ENCODE data around the gene EIF2AK2.

Gene EIF2AK2

DNA sequence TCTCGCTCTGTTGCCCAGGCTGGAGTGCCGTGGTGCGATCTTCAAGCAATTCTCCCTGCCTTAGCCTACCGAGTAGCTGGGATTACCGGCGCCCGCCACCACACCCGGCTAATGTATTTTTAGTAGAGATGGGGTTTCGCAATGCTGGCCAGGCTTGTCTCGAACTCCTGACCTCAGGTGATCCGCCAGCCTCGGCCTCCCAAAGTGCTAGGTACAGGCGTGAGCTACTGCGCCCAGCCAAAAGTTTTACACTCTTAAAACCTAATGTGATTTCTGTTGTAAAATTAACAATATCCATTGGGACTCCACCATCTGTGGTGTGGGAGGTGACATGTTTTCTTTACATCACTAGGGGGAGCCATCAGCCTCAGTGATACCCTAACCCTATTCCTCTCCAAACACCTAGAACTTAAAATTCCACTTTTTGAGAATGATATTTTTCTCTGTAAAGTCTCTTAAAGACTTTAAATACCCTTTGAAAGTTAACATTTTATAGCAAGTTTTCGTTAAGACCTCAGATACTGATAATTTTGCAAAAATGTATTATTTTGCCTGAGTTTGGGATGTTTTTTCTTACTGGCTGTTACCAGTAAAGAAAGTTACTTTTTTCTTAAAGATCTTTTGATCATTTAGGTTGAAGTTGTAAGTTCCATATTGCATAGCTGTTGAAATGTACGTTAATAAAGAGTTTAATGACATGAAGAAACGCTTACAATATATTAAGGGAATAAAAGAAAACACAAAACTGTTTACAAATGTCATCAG lies 11.6 kb upstream of the EIF2AK2 start:
- DNase-seq, result no peak

DNA sequence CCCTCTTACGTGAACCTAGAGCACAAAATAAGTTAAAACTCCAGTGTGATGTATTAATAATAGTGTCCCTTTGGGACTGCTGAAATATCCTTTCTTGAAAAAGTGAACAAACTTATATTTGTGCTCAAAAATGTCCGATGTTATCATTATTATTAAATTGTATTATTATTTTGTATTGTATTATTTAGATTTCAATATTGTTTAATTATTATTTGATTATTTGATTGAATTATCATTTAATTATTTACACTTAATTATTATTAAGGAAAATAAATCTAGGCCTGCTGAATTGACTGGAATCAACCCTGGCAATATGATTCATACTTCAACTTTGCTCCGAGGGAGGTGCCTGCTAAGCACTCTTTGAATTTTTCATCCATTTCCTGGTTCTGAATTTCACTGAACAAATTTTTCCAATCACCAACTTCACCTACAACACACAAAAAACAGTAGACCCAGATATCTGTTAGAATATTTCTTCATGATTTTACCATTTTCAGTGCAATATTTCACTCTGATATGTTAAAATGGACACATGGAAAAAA lies 10.9 kb upstream of the EIF2AK2 start:
- no peak for DNase-seq

DNA sequence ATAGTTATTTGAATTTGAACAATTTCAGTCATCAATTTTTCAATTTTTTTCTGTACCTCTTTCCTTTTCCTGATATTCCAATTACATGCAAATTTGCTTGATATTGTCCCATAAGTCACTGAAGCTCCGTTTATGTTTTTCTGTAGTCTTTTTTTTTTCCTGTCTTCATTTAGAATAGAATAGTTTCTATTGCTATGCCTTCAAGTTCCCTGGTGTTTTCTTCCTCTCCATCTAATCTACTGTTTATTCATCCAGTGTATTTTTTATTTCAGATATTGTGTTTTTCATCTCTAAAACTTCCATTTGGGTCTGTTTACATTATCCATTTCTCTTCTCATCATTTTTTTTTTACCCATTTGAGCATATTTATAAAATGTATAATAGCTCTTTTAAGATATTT lies 8.0 kb upstream of the EIF2AK2 start:
- DNase-seq, result no peak

DNA sequence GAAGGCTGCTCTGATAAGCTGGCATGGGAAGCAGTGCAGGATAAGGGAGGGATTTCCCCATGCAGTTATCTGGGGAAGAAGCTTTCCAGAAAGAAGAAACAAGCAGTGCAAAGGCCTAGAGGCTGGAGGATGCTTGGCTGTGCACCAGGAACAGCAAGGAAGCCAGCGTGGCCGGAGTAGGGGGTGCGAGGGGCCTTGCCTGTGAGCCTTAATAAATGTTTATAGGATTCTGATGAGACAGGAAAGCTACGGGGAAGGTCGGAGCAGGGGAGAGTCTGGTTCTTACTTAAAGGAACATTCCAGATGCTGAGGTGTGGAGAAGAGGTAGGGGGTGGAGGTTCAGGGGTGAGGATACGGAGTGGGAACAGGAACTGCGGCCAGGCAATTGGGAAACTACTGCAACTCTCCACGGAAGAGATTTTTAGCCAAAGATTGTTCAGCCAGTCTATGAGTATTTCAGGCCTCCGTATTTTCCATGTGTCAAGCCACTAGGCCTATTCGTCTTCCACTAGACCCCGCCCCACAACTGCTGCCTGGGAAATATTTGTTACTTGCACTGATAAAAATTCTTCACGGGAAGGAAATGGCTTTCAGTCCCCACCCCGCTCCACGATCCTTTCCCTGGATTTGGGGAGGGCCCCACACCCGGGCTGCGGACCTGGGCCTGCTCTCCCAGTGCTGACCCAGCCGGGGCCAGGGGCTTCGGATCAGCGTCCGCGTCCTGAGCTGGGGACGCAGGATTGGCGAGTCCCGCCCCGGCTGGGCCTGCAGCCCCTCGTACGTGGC lies 516 bp downstream of the EIF2AK2 start:
- DNase-seq, result no peak

DNA sequence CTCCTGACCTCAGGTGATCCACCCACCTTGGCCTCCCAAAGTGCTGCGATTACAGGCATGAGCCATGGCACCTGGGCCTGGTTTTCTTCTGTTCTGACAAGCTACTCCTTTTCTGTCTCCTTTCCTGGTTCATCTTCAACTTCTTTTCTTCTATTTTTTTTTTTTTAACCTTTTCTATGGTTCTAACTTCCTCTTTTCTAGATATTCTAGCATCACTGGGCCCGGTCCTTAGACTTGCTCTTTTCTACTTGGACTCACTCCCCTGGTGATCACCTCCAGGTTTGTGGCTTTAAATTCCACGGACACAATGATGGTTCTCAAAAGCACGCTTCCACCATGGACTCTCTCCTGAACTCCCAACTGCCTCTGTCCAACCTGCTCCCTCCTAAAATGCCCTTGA lies 2.0 kb downstream of the EIF2AK2 start:
- no peak for DNase-seq

DNA sequence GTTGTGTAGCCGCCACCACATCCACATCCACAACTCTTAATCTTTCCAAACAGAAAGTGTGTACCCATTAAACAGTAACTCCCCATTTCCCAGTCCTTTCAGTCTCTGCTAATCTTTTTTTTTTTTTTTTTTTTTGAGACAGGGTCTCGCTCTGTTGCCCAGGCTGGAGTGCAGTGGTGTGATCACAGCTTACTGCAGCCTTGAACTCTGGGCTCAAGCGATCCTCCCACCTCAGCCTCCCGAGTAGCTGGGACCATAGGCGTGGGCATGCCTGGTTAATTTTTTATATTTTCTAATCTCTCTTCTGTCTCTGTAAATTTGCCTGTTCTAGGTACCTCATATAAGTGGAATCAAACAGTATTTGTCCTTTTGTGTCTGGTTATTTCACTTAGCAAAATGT lies 3.6 kb downstream of the EIF2AK2 start:
- DNase-seq, result no peak

DNA sequence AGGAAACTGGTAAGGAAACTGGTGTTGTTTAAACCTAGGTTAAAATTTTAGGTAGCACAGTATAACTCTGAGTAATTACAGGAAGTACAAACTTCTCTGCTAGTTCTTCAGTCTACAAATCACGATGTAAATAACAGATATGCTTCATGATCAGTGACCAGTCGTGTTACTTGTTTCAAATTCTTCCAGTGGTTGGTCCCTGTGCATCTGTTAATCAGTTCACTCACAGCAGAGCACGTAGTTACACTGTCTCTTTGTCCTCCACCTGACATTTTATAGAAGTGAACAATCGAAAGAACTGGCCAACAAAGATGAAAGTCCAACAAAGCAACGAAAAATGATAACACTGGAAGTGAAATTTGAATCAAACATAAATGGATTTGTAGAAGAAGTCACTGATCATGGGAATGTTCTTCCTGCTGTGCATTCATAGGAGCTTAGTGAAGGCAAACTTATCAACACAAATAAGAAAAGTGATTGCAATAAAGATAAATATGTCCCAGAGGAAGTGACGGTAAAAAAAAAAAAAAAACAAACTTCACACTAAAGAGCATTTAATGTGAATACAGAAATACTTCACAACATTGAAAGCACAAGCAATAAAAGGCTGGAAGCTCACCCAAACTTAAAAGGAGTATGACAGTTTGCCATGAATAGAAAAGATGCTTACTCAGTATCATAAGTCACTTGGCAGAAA lies 7.0 kb downstream of the EIF2AK2 start:
- DNase-seq, result no peak

DNA sequence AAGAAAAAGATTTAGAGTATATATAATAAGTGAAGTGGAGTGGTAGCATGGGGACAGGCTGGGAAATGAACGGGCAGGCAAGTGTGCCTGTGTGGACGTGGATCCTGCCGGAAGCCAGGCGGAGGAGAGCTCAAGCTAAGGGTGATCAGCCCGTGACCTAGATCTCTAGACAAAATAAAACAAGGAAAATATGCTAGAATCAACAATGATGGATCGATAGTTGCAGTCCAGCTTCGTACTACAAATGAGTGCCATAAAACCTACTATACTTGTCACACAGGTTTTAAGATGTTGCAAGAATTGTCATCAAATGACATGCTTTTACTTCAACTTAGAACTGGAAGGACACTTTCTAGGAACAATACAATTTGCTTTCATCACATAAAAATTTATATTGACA lies 8.5 kb downstream of the EIF2AK2 start:
- no peak for DNase-seq

DNA sequence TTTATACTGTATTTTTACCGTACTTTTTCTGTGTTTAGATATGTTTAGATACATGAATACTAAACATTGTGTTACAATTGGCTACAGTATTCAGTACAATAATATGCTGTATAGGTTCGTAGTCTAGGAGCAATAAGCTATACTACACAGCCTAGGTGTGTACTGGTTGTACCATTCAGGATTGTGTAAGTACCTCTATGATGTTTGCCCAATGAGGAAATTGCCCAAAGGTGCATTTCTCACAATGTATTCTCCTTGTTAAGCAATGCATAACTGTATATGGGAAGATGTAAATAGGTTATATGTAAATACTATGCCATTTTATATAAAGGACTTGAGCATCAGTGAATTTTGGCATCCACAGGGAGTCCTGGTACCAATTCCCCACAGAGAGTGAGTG lies 10.7 kb downstream of the EIF2AK2 start:
- DNase-seq, result no peak

DNA sequence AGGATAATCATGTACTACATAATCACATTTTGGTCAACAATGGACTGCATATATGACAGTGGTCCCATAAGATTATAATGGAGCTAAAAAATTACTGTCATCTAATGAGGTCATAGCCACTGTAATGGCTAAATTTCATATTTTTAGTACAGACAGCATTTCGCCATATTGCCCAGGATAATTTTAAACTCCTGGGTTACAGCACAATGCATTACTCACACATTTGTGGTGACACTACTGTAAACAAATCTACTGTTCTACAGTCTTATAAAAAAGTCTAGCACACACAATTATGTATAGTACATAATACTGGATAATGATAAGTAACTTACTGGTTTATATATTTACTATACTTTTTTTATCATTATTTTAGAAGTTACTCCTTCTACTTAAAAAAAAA lies 12.8 kb downstream of the EIF2AK2 start:
- DNase-seq, result no peak

DNA sequence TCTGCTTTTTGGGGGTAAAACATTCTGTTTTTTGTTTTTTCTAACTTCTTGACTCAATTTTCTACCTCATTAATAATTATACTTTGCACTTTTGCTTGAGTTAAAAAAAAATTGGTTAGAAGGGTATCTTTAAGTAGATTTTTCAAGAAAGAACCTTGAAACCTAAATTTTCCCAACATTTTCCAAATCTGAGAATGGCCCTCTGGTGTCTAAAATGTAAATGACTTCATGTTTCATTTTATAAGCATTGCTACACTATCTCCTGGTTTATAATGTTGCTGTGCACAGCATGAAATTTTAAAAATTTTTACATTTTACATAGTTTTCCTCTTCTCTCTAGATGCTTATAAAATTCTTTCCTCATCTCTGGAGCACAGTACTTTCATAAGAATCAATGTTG lies 14.2 kb downstream of the EIF2AK2 start:
- no peak for DNase-seq

DNA sequence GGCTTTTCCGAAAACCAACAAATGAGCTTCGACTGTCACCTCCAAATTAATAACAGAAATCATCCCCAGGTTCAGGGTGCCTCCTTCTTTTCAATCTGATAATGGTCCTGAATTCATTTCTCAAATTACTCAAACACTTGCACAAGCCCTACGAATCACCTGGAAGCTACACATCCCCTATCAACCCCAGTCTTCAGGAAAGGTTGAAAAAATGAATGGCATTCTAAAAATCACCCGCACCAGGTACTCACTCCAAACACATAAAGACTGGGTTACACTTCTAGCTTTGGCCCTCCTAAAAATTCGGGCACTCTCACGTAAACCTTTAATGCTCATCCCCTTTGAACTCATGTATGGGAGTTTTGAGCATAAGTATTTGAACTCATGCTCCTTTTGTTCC lies 23.9 kb downstream of the EIF2AK2 start:
- no peak for DNase-seq

DNA sequence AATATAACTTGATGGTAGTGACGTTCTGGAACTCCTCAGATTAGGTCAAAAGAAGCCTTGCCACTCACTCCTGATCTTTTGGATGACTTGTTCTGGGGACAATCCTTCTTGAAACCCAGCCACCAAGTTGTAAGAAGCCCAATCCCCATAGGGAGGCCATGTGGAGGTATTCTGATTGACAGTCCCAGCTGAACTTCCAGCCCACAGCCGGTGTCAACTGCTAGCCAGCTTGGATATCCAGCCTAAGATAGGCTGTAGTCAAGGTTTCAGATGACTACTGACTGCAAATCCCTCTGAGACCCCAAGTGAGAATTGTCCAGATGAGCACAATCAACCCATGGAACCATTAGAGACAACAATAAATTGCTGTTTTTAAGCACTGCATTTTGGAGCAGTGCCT lies 31.4 kb downstream of the EIF2AK2 start:
- DNase-seq, result no peak

DNA sequence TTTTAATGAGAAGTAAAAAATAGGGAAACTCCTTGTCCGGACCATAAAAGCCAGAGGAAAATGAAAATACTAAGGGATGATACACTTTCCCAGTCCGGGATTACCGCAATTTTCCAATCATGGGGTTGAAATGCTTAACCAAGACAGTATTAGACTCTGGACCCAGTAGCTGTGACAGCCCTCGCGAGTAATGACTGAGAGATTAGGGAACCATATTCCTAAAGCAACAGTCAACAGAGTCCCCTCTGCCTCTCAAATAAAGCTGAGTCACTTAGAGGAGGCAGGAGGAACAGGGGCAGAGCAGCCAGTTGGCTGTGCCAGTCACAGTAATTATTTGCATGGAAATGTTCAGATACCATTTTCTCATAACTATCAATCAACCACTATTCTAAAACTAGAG lies 37.6 kb downstream of the EIF2AK2 start:
- DNase-seq, result no peak

DNA sequence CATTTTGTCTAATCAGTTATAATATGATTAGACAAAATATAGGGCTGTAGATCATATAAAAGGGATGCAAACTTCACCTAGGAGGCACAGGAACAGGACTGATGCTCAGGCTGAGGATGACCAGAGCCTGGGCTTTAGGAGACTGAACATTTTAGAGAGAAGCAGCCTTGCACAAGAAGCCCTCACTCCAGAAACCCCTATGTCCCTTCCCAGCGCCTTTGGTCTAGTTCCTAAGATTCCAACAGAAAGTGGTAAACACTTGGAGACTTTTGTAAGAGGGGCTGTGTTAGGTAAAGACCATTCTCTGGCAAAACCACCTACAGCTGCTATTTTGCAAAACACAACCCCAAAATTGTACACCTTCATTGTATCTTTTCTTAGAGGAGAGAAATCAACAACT lies 39.2 kb downstream of the EIF2AK2 start:
- no peak for DNase-seq

DNA sequence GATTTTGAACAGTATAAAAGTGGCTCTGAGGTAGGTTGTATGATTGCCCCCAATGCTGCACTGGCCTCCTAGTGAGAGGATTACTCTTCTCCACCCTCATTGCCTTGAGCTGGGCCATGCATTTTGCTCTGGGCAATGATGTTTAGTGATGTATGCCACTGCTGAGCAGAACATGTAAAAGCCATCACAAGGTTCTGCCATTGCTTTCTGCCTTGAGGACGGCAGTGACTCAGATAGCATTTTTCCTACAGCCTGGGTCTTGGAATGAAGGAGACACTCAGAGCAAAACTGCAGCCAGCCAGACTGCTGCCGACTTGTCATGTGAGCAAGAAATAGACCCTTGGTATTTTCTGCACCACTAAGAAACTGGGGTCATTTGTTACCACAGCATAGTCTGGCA lies 44.8 kb downstream of the EIF2AK2 start:
- no peak for DNase-seq

DNA sequence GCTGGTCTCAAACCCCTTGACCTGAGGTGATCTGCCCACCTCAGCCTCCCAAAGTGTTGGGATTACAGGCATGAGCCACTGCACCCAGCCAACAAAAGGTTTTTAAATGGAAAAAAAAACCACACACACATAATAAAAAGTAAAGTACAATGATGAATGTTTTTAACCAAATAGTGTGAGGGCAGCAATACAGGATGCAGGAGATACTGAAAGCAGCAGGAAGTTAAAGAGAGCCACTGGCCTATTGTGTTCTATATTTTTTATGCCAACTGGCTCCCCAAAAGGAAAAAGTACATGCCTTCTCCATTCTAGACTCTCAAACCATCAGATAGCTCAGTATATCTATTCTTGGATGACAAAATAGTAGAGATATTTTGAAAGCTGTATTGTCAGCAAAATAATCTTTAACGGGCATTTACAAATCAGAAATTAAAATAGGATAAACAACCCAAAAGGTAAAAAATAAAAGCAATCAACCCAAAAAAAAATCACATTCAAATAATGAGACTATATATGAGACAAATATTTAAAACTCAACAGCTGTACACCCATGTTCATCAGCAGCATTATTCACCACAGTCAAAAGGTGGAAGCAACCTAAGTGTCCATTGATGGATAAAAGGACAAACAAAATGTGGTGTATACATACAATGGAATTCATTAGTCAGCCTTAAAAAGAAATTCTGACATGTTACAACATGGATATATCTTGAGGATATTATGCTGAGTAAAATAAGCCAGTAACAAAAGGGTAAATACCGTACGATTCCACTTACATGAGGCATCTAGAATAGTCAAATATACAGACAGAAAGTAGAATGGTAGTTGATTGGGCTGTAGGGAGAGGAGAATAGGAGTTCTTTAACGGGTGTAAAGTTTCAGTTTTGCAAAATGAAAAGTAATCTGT lies 46.2 kb downstream of the EIF2AK2 start:
- no peak for DNase-seq

DNA sequence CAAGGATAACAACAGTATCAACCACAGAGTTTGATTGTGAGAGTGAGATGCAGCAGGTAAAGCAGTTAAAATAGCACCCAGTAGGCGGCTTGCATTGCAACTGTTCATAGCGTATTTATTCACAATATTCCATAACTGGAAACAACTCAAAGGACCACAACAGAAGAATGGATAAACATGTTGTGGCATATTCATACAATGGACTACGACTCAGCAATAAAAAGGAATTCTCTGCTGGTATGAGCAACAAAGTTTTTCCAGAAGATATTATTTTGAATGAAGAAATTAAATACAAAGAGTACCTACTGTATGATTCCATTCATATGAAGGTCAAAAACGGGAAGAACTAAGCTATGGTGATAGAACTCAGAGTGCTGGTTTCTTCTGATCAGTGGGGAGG lies 47.3 kb downstream of the EIF2AK2 start:
- no peak for DNase-seq

DNA sequence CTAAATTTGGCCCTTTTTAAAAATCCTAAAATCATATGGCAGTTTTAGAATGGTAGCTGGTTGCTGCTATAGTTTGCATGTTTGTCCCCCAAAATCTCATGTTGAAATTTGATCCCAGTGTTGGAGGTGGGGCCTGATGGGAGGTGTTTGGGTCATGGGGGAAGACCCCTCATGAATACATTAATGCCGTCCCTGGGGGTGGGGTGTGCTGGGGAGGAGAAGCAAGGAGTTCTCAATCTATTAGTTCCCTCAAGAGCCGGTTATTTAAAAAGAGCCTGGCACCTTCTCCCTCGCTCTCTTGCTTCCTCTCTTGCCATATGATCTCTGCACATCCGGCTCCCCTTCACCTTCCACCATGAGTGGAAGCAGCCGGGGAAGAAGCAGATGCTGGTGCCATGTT lies 51.6 kb downstream of the EIF2AK2 start:
- no peak for DNase-seq

DNA sequence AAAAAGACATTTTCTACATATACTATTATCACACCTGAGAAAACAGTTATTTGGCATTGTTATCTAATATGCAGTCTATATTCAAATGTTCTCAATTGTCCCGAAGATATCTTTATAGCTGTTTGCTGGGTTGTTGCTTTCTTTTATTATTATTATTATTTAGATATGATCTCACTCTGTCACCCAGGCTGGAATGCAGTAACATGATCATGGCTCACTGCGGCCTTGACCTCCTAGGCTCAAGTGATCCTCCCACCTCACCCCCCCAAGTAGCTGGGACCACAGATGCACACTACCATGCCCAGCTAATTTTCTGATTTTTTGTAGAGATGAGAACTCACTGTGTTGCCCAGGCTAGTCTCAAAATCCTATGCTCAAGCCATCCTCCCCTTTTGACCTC lies 52.6 kb downstream of the EIF2AK2 start:
- no peak for DNase-seq

DNA sequence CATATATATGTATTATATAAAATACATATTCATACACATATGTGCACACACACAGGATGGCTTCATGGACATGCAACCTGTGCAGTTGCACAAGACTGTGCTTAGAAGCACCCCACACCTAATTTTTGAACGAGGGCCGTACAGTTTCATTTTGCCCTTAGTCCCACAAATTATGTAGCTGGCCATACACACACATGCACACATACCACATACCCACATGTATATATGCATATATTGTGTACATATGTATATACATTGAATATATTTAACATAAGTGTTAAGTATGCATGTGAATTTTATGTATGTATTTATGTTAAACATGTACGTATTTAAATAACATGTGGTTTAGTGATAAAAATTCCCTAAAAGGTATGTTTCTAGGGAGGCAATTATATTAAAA lies 54.2 kb downstream of the EIF2AK2 start:
- DNase-seq, result no peak

DNA sequence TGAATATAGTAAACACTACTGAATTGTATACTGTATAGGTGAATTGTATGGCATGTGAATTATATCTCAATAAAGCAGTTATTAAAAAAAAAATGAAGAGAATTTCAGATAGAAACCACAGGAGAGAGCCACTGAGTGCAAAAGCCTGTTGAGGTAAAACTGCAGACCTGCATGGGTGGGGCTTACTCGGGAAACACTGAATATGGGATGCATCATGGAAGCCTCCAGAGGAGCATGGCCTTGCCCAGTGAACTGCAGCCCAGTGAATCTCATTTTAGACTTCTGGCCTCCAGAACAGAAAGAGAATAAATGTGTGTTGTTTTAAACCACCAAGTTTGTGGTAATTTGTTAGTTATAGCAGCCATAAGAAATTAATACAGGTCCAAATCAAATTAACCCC lies 56.7 kb downstream of the EIF2AK2 start:
- no peak for DNase-seq

Data from activated effector memory CD4-positive, alpha-beta T cell treated with Interleukin-2 at 50 U/mL for 16 hours (primary cell).